ENCODE data around the gene MTOR.
"Not testable (repeated sequence)": the region's sequence is repeated elsewhere in the genome, so short reads cannot be mapped to it uniquely, and the experiment has no call there.

MTOR gene

DNA sequence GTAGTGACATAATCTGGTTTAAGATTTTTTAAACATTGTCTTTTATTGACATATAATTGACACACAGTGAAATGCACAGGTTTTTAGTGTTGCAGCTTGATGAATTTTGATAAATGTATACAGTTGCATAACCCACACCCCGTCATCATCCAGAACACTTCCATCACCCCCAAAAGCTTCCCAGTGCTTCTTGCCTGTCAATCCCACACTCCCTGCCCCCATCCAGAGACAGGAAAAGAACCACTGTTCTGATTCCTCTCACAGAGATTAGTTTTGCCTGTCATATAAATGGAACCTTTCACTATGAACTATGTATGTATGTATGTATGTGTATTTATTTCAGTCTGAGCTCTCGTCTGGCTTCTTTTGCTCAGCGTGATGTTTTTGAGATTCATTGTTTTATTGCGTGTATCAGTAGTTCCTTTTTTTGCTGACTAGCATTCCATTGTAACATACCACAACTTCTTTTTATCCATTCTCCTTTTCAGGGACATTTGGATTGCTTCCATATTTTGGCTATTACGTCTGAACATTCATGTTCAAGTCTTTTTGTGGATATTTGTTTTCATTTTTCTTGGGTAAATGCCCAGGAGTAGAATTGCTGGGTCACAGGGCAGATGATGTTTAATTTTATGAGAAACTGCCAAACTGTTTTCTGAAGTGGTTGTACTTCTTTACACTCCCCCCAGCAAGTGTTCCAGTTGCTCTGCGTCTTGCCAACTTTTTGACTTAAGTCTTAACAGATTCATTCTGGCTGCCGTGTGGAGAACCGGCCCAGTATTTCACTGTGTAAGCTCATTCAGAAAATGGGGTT lies 19.4 kb upstream of the MTOR start:
- no peak for DNase-seq

DNA sequence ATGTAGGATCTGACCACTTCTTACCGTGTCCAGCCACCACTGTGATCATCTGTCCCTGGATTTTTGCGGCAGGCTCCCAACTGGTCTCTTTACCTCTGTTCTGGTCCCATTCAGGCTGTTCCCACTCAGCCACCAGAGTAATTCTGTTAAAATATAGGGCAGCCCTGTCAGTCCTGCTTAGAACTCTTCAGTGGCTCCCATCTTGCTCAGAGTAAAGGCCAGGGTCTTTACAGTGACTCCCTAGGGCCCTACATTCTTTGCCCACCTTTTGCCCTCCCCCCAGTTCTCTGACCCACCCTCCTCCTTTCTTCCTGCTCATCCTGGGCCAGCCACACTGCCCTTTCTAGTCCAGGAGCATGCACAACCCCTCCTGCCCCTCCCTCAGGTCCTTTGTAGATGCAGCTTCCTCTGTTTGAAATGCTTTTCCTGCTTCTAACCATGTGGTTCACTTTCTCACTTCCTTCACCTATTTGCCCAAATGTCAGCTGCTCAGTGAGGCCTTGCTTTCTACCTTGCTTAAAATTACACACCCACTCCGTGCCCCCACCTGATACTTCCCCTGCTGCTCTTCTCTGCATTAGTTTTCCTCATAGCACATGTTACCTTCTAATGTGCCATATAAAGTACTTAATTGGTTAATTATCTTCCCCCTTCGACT lies 18.5 kb upstream of the MTOR start:
- DNase-seq, result no peak

DNA sequence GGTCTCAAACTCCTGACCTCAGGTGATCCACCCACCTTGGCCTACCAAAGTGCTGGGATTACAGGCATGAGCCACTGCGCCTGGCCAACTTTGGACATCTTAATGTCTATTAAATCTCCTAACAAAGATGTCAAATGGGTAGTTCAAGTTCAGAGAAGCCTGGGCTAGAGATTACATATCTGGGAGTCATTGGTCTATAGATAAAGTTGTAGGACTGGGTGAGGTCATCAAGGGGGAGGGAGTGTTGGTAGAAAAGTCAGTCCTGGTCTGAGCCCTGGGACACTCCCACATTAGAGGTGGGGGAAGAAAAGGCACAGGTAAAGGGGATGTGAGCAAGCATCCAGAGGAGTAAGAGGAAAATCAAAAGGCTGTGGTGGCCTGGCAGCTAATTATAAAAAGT lies 17.3 kb upstream of the MTOR start:
- no peak for DNase-seq

DNA sequence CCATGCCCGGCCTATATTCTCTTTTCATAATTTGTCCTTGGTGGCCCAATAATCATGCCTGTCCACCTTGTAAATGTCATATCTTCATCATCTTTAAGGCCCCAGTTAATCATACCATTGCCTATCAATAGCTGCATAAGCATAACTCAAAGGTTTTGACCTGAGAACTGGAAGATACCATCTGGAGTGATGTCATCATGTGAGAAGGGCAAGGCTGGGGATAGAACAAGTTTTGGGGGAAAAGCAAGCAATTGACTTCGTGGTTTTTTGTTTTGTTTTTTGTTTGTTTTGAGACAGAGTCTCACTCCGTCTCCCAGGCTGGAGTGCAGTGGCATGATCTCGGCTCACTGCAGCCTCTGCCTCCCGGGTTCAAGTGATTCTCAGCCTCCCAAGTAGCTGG lies 16.8 kb upstream of the MTOR start:
- DNase-seq, result no peak

- no peak for DNase-seq
Measured at GRCh38 chr1:11273595-11274234, 11.4 kb upstream of the MTOR start.

DNA sequence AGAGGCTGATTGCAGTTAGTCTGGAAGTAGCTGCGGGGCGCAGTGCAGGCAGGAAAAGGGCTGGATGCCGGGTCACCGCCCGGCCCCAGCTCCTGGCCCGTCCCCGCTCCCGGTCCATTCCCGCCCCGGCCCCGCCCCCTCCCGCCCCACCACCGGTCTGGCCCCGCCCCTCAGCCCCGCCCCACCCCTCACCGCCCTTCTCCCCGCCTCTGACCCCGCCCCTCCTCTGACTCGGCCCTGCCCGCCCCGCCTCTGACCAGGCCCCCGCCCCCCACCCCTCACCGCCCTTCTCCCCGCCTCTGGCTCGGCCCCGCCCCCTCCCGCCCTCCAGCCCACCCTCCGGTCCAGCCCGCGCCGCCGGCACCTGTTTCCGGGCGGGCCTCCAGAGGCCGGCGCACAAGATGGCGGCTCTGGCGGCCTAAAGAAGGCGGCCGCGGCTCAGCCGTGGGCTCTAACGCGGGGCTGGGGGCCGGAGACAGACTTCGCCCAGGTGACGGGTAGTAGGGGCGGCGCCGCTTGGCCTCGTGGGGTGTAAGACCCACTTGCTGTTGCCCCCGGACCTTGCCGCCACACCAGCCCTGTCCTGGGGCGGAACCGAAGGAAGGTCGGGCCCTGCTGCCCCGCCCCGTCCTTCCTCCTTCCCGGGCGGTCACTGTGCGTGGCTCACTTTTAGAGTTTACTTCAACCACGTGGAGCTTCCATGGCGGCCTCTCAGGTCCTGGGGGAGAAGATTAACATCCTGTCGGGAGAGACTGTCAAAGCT lies 10.7 kb upstream of the MTOR start, which contains the start of gene UBIAD1:
Gene UBIAD1 (plus strand): TSS at position 367 of the 763 bp plus-strand sequence. CDS start 334 bp downstream, at position 701.
- peak; percentile 97 for DNase-seq

DNA sequence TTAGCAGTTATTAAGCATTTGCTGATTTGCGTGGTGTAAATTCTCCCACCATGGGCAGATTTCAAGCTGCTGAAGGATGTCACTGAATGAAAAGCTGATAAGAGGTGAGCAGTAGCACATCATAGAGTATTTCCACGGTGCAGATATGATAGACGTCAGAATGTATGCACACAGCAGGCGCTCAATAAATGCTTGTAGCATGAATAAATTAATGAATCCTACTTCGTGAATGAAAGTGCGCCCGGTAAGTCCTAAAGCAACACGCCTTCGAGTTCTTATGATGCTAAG lies 10.1 kb upstream of the MTOR start:
- peak; percentile 49 for DNase-seq

GRCh38 chr1:11267350-11268337 lies 5.3 kb upstream of the MTOR start:
- not testable (repeated sequence) for DNase-seq

- DNase-seq, result no peak
Measured at GRCh38 chr1:11266268-11267074, 4.1 kb upstream of the MTOR start.

DNA sequence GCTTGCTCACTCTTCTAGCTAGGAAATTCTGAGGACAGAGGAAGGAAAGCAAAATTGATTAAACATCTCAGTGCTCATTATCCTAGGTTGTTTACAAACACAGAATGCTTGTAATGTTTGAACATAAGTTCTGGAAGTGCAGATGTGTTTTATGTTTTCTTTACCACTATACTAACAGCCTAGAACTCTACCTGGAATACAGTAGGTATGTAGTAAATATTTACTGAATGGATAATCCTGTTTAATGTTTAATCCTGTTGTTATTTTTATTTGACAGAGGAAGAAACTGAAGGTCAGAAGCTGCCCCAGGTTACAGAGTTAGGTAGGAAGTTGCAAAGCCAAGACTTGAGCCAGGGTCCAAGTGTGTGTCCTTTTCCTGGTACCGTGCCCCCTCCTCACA lies 6.1 kb downstream of the MTOR start:
- DNase-seq, result no peak

GRCh38 chr1:11253226-11253625 lies 9.1 kb downstream of the MTOR start:
- DNase-seq, result no peak

DNA sequence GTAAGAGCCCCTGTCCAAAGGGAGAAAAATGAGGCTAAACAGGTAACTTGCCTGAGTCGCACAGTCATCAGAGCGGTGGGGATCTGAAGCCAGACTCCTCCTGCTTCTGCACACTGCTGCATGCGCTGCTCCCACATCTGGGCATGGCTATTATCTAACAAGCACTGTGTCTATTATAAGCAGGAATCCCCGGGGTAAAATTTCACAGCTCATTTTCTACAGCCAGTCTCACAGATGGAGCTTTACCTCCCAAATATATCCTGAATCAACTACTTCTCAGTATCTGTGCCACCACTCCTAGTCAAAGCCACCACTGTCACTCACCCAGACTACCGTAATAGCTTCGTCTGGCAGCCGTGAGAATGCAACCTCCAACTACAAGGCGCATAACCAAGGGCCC lies 9.8 kb downstream of the MTOR start:
- DNase-seq, result no peak

GRCh38 chr1:11248169-11248568 lies 14.2 kb downstream of the MTOR start:
- DNase-seq, result no peak

DNA sequence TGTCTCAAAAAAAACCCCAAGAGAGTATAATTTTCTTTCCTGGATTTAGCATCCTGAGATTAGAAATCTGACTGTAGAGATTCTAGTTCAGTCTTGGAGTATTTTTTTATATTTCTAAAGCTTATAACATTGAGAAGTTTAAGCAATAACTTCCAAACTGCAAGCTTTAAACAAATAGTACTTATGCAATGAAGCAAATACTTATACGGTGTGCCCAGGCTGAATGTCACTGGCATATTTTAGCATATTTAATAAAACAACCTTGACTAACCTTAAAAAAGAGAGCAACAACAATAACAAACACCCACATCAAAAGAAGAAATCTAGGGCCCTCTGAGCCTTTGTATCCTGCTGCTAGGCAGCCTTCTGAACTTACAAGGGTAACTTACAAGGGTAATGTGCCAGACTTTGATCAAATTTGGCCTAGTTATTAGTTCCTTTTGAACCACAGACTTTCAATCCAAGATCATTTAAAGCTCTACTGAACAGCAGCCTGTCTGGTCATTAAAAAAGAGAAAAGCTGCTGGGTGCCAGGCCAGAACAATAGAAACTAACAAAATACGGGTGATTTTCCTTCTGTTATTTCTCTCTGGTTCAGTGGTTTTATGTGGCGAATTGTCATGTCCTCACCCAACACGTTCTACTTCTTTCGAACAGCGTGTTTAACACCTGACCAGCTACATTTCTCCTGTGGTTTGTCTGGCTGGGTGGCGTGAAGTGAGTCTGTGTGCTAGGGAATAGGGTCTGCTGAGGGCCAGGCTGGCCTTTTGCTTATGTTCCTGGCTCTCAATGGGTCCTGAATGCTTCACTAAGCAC lies 16.2 kb downstream of the MTOR start:
- DNase-seq, result no peak

DNA sequence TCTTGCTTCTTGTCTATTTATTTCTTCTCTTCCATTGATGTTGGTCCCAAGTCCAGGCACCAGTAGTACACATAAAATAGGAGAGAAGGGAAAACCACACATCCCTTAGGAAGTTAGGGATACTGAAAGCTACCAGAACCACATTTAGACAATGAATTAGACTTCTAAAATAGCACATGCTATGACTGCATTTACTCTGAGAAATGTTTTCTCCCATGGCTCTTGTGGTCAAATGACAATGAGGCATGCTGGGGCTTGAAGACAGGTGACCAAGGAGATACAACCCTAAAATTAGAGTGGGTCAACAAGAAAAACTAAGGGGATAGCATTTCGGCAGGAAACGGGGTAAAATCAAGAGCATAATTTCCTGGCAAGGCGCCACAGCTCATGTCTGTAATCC lies 17.1 kb downstream of the MTOR start:
- DNase-seq, result no peak

DNA sequence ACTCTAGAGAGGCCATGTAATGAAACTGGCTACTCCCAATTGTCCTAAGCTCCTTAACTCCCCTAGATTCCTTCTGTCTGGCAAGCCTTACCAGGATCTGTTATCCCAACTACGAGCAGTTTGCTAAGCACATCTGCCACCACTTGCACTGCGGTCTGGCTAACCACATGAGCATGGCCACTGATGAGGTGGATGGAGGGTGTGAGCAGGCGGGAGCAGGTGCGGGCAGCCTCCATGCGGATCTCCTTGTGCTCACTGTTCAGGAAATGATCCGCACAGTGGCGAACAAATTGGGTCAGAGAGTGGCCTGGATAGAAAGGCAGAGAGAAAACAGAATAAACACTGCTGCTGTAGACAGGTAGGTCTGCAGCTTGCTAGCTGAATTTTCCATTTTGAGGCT lies 24.0 kb downstream of the MTOR start:
- DNase-seq, result no peak

GRCh38 chr1:11237356-11237755 lies 25.0 kb downstream of the MTOR start:
- DNase-seq, result no peak

DNA sequence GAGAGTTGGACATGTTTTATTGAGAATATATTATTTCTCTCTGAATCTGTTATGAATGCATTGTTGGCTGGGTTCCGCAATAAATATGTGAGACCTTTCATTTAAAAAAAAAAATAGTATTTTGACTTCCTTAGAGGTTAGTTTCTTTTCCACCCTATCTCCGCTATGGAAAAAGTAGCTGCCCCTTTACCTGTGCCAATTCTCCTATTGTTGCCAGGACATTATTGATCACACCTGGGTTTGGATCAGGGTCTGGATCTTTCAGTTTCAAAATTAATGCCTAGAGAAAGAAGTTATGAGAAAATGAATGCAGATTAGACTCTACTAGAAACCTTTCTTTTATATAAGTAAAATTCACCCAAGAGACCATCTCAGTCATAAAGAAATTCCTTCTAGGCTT lies 29.1 kb downstream of the MTOR start:
- no peak for DNase-seq

DNA sequence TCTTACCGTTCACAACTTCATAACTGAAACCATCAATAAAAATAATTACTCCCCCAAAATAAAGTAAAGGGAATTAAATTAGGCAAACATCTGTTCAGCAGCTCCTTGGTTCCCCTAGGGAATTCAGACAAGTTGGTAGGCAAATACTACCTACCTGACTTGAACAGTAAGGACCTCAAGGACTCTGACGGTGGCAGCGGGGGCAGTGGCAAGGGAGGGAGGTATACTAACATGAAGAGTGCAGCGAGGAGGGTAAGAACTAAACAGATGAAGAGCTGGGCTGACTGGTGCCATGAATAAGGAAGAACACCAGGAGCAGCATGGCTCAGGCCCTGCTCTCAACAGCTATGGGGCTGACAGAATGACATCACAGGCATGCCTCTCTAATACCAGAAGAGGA lies 33.1 kb downstream of the MTOR start:
- DNase-seq, result no peak

All from right kidney (tissue), 1 donor.